SU-DHL-6 (cell line): ENCODE results near the gene UBB.

Experiments used
- CTCF ChIP-seq: fragments of 200-600 bp; sonication (generic); IDR thresholded peaks from one replicate; pipeline ENCODE4 v1.5.1; 2017; ENCODE audit warnings: antibody characterized with exemption, mild to moderate bottlenecking, low read length, moderate library complexity; ENCODE audit not compliant: insufficient read depth, poor library complexity, severe bottlenecking
- EZH2phosphoT487 ChIP-seq: fragments of 200-600 bp; sonication (generic), shearing (Covaris generic); conservative IDR thresholded peaks from 2 replicates; pipeline ENCODE4 v1.6.1; 2018; ENCODE audit warnings: mild to moderate bottlenecking, antibody characterized with exemption, low read length, moderate library complexity, mixed read lengths

- TF ChIP-seq CTCF (no peak), EZH2phosphoT487 (no peak)
Measured at GRCh38 chr17:16418685-16419068, 37.8 kb downstream of the UBB start.
